ENCODE data around the gene HP. TPM values are rescaled to one million over a fixed set of nuclear protein-coding genes. Genes with fewer than 3 reads are reported as not detected.

HP gene
- total RNA-seq, 1 experiment from 2014 or later, result 10.0 TPM

DNA sequence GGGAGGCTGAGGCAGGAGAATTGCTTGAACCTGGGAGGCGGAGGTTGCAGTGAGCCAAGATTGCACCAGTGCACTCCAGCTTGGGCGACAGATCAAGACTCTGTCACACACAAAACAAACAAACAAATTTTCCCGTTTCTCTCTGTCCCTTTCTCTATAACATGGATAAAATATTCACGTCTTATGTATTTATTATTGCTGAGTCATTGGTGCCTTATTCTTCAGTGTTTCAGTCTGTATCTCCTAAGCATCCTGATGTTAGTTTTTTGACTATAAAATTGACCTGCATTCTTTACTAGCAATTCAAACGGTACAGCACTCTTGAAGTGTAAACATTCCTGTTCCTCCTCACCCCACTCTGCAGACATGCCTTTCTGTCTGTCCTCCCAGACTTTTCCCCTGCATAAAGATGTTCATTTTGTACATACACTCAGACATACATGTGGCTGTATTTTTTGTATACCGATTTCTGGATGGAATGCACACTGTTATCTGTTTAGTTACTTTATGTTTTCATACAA is 29.4 kb upstream of the HP start (continued):
- TF ChIP-seq, protein P1, sequence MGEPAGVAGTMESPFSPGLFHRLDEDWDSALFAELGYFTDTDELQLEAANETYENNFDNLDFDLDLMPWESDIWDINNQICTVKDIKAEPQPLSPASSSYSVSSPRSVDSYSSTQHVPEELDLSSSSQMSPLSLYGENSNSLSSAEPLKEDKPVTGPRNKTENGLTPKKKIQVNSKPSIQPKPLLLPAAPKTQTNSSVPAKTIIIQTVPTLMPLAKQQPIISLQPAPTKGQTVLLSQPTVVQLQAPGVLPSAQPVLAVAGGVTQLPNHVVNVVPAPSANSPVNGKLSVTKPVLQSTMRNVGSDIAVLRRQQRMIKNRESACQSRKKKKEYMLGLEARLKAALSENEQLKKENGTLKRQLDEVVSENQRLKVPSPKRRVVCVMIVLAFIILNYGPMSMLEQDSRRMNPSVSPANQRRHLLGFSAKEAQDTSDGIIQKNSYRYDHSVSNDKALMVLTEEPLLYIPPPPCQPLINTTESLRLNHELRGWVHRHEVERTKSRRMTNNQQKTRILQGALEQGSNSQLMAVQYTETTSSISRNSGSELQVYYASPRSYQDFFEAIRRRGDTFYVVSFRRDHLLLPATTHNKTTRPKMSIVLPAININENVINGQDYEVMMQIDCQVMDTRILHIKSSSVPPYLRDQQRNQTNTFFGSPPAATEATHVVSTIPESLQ (CRISPR knock-in tag; IDR thresholded peaks at IDR 0.05), result no peak
- TF ChIP-seq NR3C1 (CRISPR knock-in tag; conservative IDR thresholded peaks at IDR 0.05; ENCODE audit: low read depth), result no peak

DNA sequence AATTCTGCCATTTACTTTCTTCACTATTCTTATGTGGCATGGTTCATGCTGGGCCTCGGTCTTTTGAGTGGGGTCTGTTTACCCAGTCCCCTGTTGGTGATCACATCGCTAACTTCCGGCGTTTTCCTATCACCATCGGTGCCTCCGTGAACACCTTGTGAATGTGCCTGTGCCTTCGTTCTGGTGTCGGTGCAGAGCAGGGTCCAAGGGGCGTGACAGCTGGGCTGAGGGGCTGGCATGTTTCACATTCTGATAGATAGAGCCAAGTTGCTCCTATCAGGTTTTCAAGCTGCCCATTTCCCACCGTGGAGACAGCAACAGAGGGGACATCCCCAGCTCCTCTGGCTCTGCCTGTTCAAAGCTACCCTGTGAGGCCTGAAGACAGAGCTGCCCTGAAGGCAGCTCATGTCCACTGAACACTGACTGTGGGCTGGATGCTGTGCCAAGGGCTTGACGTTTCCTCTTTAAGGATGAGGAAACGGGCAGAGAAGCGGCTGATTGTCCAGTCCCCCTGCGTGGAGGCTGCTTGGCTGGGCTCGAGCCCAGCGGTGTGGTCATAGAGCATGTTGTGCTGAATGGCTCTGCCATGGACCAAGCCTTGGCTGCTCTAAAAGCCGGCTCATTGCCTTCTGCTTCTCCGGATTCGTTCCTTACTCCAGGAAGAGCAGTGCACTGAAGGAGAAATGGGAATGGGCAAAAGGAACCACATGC is 28.7 kb upstream of the HP start:
- Mint-ChIP-seq H3K9me3 (no peaks in the 10 kb centered on the region), H3K27me3 (ENCODE audit: low read depth) (no peaks in the 10 kb centered on the region), H3K4me3 (no peak overlapping the region), H3K36me3 (peaks cover 37% of the 10 kb centered on the region), H3K4me1 (no peaks in the 10 kb centered on the region), H3K27ac (no peak overlapping the region)
- CTCF ChIA-PET, result no interaction called here
- no peak for ATAC-seq
- POLR2A ChIA-PET, result interaction anchor here (0.6 kb wide), 1 partner anchor 10 kb away, joined by 3 read pairs; no protein-coding TSS in a partner anchor
- no peak for TF ChIP-seq SP1 (CRISPR knock-in tag; conservative IDR thresholded peaks at IDR 0.05)
- no peak for DNase-seq (ENCODE audit: low spot score)

DNA sequence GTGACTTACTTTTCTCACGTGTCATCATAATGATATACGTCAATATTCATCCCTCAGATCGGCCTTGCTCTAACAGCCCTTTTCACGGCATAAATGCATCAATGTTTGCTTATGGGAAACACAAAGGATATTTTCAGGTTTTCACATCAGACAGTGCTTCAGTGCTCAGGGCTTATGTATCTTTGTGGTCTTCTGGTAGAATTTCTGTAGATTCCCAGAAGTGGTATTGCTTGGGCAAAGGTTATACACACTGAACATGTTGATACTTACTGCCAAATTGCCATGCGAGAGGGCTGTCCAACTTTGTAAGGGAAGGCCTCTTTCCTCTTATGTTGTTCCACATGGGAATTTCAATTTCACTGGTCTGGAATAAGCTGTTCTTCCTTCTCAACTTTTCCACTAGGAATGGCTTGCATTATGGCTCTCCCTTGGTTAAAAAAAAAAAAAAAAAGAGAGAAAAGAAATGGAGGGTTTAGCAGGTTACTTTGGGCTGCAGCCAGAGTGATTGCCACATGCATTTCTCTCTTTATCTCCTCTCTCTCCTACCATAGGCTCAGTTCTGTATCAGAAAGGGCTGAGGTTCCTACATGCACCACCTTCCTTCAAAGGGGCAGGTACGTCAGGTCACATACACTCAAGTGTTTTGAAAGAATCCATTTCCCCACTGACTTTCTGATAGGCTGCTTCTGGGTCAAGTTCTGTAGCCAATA is 26.5 kb upstream of the HP start:
- ATAC-seq, result no peak
- POLR2A ChIA-PET, result interaction anchor here (0.7 kb wide), 1 partner anchor 618 kb away, joined by 7 read pairs; no protein-coding TSS in a partner anchor

DNA sequence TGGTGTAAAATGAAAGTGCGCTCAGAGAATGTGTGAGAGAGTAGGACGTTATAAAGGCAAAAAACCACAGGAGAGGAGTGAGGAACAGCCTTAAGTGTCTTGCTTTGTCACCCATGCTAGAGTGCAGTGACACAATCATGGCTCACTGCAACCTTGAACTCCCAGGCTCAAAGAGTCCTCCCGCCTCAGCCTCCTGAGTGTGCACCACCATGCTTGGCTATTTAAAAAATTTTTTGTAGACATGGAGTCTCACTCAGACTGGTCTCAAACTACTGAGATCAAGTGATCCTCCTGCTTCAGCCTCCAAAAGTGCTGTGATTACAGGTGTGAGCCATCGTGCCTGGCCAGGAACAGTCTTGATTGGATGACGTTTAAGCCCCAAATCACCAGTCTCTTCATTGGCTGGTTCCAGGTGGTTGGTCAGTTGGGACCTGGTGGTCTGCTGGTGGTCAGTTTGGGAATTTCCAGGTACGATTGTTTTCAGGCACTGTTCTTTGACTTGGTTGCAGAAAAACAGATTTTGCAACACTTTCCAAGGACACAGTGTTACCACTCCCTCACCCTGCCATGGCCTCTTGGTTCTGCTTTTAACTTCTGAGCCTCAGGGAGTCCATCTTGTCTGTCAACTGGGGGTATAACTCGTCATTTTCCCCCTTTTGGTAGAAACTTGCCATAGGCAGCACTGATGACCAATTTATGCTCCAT is 24.6 kb upstream of the HP start:
- DNase-seq (ENCODE audit: low spot score) (no peak), ATAC-seq (no peak)
- no peaks in the 10 kb centered on the region for H3K27me3 Mint-ChIP-seq (ENCODE audit: low read depth)
- ChIA-PET CTCF (no interaction called here), POLR2A (no interaction called here)
- no peak overlapping the region for H3K27ac Mint-ChIP-seq
- no peaks in the 10 kb centered on the region for H3K9me3 Mint-ChIP-seq
- H3K36me3 Mint-ChIP-seq, result peaks cover 16% of the 10 kb centered on the region
- H3K4me3 Mint-ChIP-seq, result no peak overlapping the region
- peaks cover 15% of the 10 kb centered on the region for H3K4me1 Mint-ChIP-seq
- no peak for TF ChIP-seq JAZF1 (CRISPR knock-in tag; IDR thresholded peaks at IDR 0.05)
- TF ChIP-seq, protein P1 (CRISPR knock-in tag; IDR thresholded peaks at IDR 0.05), result no peak
- TF ChIP-seq, protein P2, sequence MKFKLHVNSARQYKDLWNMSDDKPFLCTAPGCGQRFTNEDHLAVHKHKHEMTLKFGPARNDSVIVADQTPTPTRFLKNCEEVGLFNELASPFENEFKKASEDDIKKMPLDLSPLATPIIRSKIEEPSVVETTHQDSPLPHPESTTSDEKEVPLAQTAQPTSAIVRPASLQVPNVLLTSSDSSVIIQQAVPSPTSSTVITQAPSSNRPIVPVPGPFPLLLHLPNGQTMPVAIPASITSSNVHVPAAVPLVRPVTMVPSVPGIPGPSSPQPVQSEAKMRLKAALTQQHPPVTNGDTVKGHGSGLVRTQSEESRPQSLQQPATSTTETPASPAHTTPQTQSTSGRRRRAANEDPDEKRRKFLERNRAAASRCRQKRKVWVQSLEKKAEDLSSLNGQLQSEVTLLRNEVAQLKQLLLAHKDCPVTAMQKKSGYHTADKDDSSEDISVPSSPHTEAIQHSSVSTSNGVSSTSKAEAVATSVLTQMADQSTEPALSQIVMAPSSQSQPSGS (CRISPR knock-in tag; IDR thresholded peaks at IDR 0.05; ENCODE audit: borderline replicate concordance, low read depth), result no peak
- TF ChIP-seq, protein P3, sequence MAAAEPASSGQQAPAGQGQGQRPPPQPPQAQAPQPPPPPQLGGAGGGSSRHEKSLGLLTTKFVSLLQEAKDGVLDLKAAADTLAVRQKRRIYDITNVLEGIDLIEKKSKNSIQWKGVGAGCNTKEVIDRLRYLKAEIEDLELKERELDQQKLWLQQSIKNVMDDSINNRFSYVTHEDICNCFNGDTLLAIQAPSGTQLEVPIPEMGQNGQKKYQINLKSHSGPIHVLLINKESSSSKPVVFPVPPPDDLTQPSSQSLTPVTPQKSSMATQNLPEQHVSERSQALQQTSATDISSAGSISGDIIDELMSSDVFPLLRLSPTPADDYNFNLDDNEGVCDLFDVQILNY (CRISPR knock-in tag; IDR thresholded peaks at IDR 0.05), result no peak
- no peak for TF ChIP-seq MXD4 (CRISPR knock-in tag; IDR thresholded peaks at IDR 0.05; ENCODE audit: borderline replicate concordance)
- no peak for TF ChIP-seq ETV6 (CRISPR knock-in tag; IDR thresholded peaks at IDR 0.05)
- TF ChIP-seq TEAD1 (CRISPR knock-in tag; IDR thresholded peaks at IDR 0.05), result no peak
- no peak for TF ChIP-seq GABPB1 (CRISPR knock-in tag; IDR thresholded peaks at IDR 0.05)
- TF ChIP-seq, protein P4, sequence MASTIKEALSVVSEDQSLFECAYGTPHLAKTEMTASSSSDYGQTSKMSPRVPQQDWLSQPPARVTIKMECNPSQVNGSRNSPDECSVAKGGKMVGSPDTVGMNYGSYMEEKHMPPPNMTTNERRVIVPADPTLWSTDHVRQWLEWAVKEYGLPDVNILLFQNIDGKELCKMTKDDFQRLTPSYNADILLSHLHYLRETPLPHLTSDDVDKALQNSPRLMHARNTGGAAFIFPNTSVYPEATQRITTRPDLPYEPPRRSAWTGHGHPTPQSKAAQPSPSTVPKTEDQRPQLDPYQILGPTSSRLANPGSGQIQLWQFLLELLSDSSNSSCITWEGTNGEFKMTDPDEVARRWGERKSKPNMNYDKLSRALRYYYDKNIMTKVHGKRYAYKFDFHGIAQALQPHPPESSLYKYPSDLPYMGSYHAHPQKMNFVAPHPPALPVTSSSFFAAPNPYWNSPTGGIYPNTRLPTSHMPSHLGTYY (CRISPR knock-in tag; IDR thresholded peaks at IDR 0.05), result no peak
- TF ChIP-seq SOX15 (CRISPR knock-in tag; IDR thresholded peaks at IDR 0.05), result no peak
- no peak for TF ChIP-seq ELF4 (CRISPR knock-in tag; IDR thresholded peaks at IDR 0.05; ENCODE audit: low read depth)
- TF ChIP-seq CREB1 (CRISPR knock-in tag; IDR thresholded peaks at IDR 0.05), result no peak
- TF ChIP-seq CREM (CRISPR knock-in tag; IDR thresholded peaks at IDR 0.05), result no peak
- no peak for TF ChIP-seq ZNF263 (CRISPR knock-in tag; IDR thresholded peaks at IDR 0.05; ENCODE audit: low read depth)
- TF ChIP-seq HMGA2 (CRISPR knock-in tag; IDR thresholded peaks at IDR 0.05), result no peak

More for the DNA sequence above, 26.5 kb upstream of the HP start:
- CTCF ChIA-PET, result interaction anchor here (1.2 kb wide), 1 partner anchor 66 kb away, joined by 4 read pairs; no protein-coding TSS in a partner anchor
- Mint-ChIP-seq H3K4me1 (peaks cover 14% of the 10 kb centered on the region), H3K27ac (no peak overlapping the region; the same call in 1 of the 2 replicates), H3K27me3 (ENCODE audit: low read depth) (no peaks in the 10 kb centered on the region), H3K9me3 (no peaks in the 10 kb centered on the region), H3K4me3 (no peak overlapping the region), H3K36me3 (peaks cover 31% of the 10 kb centered on the region)
- no peak for DNase-seq (ENCODE audit: low spot score)
- TF ChIP-seq PRRX2 (CRISPR knock-in tag; IDR thresholded peaks at IDR 0.05) (no peak), GTF2I (CRISPR knock-in tag; conservative IDR thresholded peaks at IDR 0.05) (no peak), GABPB1 (CRISPR knock-in tag; IDR thresholded peaks at IDR 0.05) (0 out of 2 replicates have a peak, but pooled peaks have one; percentile 18)
- TF ChIP-seq, protein P5, sequence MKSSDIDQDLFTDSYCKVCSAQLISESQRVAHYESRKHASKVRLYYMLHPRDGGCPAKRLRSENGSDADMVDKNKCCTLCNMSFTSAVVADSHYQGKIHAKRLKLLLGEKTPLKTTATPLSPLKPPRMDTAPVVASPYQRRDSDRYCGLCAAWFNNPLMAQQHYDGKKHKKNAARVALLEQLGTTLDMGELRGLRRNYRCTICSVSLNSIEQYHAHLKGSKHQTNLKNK (CRISPR knock-in tag; IDR thresholded peaks at IDR 0.05), result no peak
